DMS79 (cell line): ENCODE data around the gene SYCP1.
"Not testable (repeated sequence)": the region's sequence is repeated elsewhere in the genome, so short reads cannot be mapped to it uniquely, and the experiment has no call there.

Source experiments
- DNase-seq: peaks from one replicate; lab custom pipeline; 2025; lab: John Stamatoyannopoulos, UW

The SYCP1 gene, protein sequence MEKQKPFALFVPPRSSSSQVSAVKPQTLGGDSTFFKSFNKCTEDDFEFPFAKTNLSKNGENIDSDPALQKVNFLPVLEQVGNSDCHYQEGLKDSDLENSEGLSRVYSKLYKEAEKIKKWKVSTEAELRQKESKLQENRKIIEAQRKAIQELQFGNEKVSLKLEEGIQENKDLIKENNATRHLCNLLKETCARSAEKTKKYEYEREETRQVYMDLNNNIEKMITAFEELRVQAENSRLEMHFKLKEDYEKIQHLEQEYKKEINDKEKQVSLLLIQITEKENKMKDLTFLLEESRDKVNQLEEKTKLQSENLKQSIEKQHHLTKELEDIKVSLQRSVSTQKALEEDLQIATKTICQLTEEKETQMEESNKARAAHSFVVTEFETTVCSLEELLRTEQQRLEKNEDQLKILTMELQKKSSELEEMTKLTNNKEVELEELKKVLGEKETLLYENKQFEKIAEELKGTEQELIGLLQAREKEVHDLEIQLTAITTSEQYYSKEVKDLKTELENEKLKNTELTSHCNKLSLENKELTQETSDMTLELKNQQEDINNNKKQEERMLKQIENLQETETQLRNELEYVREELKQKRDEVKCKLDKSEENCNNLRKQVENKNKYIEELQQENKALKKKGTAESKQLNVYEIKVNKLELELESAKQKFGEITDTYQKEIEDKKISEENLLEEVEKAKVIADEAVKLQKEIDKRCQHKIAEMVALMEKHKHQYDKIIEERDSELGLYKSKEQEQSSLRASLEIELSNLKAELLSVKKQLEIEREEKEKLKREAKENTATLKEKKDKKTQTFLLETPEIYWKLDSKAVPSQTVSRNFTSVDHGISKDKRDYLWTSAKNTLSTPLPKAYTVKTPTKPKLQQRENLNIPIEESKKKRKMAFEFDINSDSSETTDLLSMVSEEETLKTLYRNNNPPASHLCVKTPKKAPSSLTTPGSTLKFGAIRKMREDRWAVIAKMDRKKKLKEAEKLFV

DNA sequence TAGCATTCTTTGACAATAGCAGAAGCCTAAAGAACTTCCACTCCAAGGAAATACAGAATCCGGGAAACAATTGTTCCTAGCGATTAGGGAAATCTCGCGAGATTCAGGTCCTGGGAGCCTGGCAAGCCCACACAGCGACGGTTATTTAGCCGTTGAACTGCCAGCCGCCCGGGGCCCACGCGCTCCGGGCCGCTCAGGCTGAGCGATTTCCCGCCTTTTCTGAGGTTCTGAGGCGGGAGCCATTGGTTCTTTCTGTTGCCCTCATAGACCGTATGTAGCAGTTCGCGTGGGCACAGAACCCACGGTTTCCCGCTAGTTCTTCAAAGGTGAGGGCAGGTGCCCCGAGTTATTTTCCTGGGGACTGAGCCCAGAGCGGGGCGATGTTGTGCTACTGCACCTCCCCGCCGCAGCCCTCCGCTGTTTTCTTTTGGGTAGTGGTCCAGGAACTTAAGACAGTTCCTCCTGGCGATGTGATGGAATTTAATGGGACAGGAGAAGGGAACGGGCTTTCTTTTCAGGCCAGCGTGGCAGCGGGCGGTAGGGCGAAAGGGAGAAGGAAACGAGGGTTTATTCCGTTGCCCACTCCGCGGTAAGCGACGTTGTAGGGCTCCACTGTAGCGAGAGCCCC, at the start of gene SYCP1:
Gene SYCP1, plus strand, starts transcription at position 171 of the 628 bp plus-strand sequence. CDS start 602 bp downstream, outside the sequence.
- no peak for DNase-seq

DNA sequence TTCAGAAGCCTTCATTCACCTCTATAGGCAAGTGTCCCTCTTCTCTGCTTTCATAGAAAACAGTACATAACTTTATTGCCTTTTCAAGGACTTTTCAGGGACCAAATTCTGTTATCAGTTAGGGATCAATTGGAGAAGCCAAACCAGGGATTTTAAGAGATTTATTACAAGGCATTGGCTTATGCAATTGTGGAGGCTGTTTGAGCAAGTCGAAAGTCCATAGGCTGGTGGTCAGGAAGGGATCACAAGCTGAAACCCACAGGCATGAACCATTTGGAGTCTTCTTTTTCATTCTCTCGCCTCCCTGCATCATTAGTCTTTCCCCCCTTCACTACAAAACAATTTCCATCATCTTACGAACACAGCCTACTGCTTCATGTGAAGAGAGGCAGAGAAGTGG, 34.8 kb upstream of the SYCP1 start:
- no peak for DNase-seq

DNA sequence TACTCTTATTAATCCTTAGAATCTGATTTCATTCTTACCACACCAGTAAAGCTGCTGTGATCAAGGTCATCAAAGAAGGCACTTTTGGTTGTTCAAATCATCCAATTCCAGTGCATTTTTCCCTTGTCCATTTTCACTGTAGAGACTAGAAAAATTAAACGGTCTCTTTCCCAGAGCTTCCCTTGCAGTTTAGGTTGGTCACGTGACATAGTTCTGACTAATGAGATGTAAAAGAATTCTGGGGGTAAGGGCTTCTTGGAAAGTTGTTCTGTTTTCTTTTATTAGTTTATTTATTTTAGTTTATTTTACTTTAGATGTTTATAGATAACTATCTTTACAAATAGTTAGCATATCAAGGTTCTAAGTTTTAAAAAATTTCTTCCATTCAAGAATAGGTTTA, 34.3 kb upstream of the SYCP1 start:
- no peak for DNase-seq

DNA sequence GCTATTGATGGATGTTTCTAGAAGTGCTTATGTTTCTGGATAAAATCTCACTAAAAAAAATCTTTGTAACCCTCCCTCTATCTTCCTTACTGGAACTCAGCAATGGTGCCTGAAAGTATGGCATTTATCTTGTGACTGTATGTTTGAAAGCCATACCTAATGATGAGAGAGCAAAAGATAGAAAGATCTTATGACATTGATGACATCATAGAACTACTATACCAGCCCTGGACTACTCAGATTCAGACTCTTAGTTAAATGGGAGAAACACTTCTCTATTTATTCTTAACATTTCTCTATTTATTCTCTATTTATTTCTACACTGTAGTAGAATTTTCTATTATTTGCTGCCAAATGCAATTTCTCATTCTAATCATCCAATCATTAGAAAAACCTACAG, 32.7 kb upstream of the SYCP1 start:
- DNase-seq: no peak

DNA sequence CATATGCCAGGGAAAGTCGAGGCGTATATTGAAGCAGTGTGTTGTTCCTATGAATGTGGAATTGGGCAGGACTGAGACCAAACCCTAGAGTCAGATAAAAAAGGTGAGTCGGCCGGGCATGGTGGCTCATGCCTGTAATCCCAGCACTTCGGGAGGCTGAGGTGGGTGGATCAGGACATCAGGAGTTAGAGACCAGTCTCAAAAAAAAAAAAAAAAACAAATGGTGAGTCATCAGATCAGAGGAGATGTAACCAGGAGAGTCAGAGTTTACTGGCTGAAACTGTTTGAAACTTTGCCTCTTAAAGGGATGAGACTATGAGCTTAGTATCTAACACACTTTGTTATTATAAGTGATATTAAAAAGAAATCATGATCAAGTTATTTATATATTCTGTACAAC, 26.4 kb upstream of the SYCP1 start:
- DNase-seq: no peak

DNA sequence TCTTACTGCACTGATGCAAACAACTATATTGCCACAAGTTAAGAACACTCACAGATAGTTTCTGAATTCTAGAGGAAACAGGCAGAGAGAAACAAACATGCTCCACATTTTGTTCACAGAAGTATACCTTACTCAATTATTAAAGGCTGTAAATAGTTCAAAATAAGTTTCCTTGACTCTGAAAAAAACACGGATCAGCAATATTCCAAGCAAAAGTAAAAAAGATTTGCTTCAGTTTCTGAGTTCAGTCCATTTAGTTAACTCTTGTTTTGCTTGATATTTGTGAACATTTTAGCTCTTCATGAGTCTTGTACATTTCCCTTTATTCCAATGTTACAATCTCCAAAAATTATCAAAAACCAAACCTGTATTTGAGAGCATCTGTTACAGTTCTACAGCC, 24.6 kb upstream of the SYCP1 start:
- not testable (repeated sequence) for DNase-seq

DNA sequence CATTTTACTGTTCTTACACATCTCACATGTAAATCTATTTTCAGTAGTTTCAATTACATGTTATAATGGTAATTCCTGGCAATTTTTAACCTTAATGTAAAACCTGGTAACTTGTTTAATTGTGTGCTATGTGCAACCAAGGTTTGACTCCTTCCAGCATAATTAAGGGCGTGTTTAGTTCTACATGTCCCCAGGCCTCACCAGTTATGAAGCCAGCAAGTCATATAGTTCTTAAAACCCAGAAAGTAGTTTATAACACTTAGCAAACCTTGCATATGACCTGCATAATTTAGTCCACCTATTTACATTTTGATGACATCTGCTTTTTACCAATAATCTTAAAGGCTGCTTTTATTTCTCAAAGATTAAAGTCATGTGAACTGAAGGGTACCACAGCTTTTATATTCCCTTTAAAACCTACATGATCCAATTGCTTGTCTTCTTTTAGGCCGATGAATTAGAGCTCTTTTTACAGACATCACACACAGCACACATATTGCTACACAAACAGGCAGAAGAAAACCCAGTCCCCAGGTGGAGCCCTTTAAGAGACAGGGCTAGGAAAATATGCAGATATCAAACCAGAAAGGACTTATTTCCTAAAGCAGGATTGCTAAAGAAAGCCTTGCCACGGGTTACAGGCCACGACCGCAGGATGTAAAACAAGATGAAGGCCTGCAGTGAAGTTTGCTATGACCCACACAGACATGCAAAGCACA, 23.2 kb upstream of the SYCP1 start:
- DNase-seq: no peak

DNA sequence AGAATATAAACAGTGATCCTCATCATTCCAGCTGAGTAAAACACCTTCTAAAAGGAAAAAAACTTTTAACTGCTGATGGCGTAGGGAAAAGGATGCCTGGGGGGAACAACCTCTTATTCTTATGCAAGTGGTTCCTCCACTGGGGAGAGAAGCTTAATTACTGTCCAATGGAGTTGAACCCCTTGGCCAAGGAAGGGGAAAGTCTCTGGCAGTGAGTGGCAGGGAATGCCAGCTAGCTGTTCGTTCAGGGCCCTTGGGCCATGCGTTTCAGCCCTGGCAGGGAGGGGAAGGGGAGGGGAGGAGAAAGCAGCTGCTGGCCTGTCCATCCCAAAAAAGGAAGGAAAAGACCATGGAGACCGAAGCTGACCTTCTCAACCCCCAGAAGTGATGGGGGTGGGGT, 22.6 kb upstream of the SYCP1 start:
- no peak for DNase-seq

DNA sequence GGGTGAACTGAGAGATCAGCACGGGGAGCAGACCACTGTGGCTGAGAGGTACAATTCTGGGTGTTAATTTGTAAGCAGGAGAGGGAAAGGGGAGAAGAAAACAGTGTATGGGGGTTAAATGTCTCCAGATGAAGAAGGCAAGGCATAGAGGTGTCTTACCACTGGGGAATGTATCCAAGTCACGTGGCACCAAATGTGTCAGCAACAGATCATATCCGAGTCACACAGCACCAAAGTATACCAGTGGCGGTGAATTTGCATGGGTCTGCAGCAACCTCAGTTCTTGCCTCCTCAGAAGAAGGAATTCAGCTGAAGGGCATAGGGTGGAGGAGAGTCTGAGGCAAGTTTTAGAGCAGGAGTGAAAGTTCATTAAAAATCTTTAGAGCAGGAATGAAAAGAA, 21.2 kb upstream of the SYCP1 start:
- DNase-seq: no peak

DNA sequence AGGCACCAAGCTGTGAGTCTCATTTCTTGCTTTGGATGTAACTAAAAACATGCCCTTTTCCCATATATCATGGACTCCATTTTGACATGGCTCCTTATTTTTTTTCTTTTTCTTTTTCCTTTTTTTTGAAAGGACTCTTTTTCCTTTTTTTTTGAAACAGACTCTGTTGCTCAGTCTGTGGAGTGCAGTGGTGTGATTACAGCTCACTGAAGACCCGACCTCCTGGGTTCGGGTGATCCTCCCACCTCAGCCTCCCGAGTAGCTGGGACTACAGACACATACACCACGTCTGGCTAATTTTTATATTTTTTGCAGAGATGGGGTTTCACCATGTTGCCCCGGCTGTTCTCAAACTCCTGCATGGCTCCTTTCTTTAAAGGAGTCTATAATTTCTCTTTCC, 10.4 kb upstream of the SYCP1 start:
- no peak for DNase-seq

DNA sequence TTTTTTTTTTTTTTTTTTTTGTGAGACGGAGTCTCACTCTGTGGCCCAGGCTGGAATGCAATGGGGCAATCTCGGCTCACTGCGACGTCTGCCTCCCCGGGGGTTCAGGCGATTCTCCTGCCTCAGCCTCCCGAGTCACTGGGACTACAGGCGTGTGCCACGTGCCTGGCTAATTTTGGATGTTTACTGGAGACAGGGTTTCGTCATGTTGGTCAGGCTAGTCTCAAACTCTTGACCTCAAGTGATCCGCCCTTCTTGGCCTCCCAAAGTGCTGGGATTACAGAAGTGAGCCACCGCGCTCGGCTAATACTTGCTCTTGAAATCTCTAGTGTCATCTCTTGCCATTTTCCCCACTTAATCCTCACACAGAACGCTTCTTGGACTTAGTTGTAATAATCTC, 1.1 kb upstream of the SYCP1 start:
- no peak for DNase-seq

DNA sequence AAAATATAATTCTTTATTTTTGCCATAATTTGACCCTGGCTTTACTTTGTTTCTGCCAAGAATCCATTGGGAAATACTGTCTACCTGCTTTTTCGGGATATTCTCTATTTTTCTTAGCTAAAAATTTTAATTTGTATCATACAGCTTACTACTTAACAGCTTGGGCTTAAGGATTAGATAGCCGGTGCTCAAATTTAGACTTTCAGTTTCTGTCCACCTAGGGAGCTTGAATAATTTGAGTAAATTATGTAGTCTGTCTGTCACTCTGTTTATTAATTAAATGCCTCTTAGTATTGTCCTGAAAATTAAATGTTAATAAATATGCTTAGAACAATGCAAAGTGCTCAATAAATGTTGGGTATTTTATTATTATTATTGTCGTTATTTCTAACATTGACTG, 6.7 kb downstream of the SYCP1 start:
- no peak for DNase-seq

DNA sequence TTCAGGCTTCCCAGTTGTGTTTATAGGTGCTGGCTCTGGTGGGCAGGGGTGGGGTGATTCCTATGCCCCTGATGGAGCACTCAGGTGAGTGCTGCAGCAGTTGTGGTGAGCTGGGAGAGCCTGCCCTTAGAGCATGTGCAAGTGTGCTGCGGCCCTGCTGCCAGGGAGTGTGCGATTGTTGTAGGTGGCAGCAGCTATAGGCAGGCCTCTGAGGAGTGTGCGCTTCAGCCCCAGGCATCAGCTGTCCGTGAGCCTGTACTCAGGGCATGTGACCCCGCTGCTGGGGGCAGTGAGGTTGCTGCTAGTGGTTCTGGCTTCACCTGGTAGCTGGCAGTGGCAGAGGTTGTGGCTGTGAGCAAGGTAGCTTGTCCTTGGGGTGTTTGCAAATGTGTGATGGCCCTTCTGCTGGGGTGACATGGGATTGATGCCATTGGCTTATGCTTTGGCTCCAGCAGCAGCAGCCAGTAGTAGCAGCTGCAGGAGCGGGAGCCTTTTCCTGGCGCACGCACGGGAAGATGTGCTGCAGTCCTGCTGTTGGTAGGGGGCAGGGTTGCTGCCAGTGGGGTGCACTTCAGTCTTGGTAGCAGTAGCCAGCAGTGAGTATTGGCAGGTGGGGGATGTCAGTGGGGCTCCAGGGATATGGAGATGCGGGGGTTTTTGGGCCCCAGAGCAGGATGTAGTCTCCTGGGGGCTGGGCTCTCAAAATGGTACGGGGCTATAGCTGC, 37.7 kb downstream of the SYCP1 start:
- no peak for DNase-seq

DNA sequence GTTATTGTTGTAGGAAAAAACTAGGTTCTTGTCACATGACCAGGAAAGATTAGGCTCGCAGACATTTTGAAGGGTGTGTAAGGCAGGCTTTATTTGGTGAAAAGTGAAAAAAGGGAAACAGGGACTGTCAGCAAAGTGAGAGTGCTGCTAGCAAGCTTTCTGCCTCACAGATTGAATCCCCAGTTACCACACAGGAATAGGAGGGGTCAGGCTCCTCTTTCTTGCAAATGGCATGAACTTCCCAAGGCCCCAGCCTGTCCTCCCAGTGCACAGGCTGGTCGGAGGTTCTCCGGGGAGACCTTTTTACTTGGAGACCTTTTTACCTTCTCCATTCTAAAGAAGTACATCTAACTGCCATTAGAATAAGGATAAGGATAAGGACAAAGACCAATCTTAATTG, 42.1 kb downstream of the SYCP1 start:
- DNase-seq: no peak

DNA sequence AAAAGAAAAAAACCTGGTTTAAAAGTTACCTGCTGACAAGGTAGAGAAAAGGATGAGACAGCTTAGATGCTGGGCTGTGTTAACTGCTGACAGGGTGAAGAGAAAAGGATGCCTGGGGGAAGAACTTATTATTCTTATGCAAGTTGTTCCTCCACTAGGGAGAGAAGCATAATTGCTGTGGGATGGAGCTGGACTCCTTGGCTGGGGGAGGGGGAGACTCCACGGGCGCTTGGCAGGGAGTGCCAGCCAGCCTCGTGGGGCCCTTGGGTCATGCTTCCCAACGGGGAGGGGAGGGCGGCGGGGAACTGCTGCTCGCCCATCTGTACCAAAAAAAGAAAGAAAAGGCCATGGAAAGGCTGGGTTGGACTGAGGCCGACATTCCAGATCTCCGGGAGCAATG, 47.2 kb downstream of the SYCP1 start:
- no peak for DNase-seq

DNA sequence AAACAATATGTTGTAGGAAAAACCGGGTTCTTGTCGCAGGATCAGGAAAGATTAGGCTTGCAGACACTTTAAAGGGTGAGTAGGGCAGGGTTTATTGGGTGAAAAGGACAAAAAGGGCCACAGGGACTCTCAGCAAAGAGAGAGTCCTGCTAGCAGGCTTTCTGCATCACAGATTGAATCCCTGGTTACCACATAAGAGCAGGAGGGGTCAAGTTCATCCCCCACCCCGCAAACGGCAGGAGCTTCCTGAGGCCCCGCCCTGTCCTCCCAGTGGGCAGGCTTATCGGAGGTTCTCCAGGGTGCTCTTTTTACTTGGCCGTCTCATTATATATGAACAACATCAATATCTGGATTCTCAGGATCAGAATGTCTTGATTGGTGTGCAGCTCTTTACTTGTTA, 47.7 kb downstream of the SYCP1 start:
- no peak for DNase-seq

DNA sequence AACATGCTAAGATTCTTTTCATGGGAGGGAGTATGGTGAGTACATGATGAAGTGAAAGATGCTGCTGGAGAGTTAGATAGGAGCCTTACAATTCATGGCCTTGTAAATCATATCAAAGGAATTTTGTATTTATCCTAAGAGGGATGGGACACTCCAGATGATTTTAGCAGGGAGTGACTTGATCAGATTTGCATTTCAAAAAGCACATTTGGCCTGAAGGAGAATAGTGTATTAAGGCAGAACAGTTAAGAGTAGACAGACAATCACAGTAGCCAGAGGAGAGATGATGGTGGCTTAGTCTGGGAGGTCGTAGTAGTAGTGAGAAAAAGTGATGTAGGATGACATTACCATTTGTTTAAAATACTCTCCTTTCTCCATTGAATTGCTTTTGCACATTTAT, 48.8 kb downstream of the SYCP1 start:
- no peak for DNase-seq

DNA sequence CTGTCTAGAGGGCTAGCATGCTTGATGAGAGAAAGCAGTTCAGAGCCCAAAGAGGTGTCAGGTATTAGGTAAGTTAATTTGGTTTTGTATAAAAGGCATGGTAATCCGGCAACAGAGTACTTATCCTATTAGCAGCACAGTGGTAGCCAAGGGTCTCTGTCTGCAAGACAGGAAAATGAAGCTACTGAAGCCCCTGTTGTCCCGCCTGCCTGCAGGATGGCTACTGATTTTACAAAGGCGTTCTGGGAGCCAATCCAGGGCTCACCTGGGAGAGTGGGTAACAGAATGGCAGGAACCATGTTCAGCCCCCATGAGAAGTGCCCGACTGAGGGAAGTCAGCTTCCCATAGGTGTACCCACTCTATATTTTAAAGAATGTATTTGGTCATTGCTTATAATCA, 61.1 kb downstream of the SYCP1 start:
- not testable (repeated sequence) for DNase-seq

DNA sequence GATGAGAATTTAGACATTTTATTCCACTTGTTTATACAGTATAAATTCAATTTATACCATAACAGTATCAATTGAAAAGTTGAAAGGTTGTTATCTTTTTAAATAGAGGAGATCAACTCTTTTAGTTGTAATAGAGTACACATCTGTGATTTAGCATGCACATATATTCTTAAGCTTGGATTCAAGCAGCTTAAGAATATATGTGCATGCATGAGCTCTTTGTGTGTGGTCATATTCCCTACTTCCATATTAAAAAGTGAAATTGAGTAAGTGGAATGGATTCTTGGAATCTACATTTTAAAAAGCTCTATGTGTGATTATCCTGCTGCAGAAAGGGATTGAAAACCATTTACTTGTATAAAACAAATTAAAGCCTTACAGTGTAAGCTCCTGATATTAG, 71.9 kb downstream of the SYCP1 start:
- no peak for DNase-seq

DNA sequence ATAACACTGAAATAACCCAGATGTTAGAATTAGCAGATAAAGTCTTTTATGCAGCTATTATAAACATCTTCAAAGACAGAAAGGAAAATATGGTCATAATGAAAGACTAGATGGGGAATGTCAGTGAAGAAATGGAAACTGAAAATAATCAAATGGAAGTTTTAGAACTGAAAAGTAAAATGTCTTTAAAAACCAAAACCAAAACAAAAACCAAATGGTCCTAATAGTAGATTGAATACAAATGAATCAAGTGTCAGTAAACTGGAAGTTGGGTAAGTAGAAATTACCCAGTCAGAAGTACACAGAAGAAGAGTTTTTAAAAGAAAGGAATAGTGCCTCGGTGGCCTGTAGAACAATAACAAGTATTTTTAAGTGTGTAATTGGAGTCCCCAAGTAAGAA, 72.7 kb downstream of the SYCP1 start:
- DNase-seq: no peak

DNA sequence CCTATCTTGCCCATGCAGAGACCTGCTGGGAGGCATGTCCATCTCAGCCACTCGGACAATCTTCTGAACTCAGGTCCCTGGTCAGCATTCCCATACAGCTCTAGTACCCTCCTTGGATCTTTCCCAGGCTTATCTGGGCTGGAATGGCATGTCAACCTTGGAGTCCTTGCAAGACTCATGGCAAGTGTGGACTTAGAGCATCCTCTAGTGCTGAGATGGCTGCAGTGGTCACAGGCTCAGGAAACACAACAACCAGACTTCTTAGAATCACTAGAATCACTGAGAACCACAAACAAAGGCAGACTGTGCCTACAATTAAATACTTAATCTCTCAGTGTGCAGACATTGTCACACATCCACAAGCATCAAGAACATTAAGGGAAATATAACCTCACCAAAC, 101.9 kb downstream of the SYCP1 start:
- no peak for DNase-seq
